ENCODE measurements around the gene GLUD1.
"Not testable (repeated sequence)": the region's sequence is repeated elsewhere in the genome, so short reads cannot be mapped to it uniquely, and the experiment has no call there.

GLUD1 gene

DNA sequence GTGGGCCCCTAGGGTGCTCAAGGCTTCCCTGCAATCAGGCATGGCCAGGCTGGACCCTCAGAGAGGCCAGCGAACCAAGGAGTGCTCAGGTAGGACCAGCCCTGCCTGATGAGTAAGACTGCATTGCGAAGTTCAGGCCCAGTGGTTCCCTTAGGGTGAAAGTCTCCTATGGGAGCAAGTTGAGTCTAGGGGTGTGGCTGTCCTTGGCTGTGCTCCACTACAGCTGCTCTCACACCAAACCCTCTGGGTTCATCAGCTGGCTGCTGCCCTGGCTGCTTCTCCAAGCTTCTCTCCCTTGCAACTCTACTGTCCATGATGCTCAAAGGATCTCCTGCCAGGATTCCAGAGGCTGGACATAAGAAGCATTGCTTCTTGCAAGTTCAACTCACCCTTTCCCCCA, 55.9 kb downstream of the GLUD1 start:
- no peak for DNase-seq

DNA sequence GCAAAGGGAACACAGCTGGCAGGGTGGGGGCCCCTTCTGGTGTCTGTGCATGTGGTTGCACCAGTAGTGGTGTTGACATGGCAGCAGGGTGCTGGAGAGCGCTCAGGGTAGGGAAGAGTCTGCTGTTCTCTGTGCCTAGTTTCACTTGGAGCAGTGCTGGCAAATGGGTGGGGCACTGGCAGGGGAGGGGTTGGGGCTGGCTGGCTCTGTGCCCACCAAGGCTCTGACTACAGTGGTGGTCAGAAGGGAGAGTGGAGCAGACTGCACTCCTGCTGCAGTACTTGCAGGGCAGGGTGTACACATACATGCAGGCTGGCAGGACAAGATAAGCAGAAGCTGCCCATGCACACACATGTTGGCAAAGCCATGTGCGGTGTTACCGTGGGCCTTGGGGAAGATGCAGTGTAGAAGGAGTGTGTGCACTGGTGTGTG, 56.3 kb downstream of the GLUD1 start:
- DNase-seq, result no peak

DNA sequence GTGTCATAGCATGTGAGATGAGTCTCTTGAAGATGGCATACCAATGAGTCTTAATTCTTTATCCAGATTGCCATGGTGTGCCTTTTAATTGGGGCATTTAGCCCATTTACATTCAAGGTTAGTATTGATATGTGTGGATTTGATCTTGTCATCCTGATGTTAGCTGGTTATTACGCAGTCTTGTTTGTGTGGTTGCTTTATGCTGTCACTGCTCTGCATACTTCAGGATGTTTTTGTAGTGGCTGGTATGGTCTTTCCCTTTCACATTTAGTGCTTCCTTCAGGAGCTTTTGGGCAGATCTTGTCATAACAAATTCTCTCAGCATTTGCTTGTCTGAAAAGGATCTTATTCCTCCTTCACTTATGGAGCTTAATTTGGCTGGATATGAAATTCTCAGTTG, 58.0 kb downstream of the GLUD1 start:
- DNase-seq, result no peak

DNA sequence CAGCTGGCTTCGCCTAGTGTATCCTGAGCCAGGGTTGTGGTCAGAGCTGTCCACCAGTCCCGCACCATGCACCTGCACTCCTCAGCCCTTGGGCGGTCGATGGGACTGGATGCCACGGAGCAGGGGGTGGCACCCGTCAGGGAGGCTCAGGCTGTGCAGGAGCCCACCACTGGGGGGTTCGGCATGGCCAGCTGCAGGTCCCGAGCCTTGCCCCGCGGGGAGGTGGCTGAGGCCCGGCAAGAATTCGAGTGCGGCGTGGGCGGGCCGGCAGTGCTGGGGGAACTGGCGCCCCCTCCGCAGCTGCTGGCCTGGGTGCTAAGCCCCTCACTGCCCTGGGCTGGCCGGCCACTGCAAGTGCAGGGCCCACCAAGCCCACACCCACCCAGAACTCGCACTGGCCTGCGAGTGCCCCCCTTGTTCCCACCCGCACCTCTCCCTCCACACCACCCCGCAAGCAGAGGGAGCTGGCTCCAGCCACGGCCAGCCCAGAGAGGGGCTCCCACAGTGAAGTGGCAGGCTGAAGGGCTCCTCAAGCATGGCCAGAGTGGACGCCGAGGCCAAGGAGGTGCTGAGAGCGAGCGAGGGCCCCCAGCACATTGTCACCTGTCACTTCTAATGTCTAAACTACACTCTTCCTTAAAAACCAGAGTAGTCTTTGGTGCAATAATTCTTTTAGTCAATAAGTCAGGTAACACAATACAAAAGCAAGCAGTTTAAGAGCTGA, 63.6 kb downstream of the GLUD1 start:
- DNase-seq, result no peak

DNA sequence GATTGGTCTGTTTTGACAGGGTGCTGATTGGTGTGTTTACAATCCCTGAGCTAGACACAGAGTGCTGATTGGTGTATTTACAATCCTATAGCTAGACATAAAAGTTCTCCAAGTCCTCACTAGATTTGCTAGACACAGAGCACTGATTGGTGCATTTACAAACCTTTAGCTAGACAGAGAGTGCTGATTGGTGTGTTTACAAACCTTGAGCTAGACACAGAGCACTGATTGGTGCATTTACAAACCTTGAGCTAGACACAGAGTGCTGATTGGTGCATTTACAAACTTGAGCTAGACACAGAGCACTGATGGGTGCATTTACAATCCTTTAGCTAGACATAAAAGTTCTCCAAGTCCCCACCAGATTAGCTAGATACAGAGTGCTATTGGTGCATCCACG, 64.2 kb downstream of the GLUD1 start:
- DNase-seq, result not testable (repeated sequence)

DNA sequence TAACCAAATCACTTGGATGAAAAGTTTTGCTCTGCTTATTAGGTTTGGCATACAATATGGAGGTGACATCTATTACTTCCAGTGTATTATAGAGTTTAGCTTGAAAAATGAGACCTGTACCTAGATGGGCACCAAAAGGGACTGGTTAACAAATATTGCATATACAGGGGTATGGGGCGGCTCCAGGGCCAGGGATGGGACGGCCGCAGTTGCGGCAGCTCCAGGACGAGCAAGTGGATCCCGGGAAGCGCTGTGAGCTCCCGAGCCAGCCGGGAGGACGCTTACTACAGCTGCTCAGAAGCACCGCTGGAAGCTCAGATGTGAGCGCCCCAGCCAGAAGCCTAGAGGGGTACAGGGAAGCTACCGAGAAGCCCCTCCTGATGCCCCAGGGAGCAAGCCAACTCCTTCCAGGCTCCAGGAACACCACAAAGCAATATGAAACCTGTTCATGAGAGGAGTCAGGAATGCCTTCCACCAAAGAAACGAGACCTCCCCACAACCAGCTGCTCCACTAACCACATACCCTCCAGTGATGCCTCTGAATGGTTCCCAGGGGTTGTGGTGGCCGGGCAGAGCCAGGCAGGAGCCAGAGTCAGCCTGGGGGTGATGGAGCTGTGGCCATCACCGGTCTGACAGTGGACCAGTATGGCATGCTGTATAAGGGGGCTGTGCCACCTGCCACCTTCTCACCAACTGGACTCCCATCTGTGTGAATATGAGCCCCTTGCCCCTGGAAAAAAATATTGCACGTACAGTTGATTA, 67.7 kb downstream of the GLUD1 start:
- not testable (repeated sequence) for DNase-seq

DNA sequence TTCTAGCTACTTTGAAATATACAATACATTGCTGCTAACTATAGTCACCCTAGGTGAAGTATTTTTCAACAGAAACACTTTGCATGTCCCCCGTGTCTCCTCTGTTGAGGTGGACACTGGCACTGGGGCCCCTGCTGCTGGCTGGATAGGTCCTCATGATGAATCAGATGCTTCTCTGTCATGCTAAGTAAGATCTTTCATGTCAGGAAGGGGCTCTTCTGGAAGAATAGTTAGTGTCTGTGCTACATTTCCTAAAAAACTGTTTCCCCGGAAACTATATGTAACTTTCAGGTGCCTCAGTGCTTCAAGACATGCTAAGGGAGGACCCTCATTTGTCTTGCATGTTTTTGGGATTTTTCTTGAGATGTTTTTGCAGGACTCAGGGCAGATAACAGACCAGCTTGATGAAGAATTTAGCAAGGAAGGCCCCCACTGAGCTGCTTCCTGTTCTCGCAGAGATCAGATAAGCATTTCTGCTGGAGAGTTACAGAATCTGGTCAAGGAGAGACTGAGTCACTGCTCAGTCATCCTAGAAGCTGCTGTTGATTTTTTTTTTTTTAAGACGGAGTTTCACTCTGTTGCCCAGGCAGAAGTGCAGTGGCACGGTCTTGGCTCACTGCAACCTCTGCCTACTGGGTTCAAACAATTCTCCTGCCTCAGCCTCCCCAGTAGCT, 69.2 kb downstream of the GLUD1 start:
- DNase-seq, result not testable (repeated sequence)

DNA sequence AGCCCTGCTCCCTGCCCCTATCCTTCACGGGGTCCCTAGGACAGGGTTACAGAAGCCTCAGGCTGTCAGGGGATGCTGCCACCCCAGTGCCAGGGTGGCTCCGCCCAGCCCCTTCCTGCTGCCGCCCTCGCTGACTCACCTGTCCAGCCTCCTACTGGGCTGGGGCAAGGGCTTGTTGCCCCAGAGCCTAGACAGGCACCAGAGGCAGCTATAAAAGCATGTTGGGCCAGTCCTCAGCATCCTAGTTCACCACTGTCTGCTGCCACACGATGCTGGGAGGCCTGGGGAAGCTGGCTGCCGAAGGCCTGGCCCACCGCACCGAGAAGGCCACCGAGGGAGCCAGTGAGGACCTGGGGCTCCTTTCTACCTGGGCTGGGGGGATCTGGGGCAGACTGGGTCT, 74.6 kb downstream of the GLUD1 start, which contains the start of gene FAM25A:
Gene FAM25A (plus strand): TSS at position 239 of the 400 bp plus-strand sequence. CDS start 31 bp downstream, at position 270.
- not testable (repeated sequence) for DNase-seq

DNA sequence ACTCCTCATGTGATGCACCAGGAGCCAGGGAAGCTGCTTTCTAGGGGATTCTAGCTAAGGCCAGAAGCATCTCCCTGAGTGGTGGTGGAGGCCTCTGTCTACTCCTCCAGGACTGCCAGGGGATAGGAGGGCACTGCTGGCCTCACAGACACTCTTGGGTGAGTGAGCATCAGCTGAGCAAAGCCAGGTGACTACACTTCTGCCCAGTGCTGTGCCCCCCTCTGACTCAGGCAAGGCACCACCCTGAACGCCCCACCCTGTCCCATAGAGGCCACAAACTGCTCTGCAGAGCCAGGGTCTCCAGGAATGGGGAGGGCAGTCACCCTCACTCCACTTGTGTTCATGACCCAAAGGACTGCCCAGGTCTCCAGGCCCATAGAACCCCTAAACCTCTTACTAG, 75.1 kb downstream of the GLUD1 start:
- not testable (repeated sequence) for DNase-seq

DNA sequence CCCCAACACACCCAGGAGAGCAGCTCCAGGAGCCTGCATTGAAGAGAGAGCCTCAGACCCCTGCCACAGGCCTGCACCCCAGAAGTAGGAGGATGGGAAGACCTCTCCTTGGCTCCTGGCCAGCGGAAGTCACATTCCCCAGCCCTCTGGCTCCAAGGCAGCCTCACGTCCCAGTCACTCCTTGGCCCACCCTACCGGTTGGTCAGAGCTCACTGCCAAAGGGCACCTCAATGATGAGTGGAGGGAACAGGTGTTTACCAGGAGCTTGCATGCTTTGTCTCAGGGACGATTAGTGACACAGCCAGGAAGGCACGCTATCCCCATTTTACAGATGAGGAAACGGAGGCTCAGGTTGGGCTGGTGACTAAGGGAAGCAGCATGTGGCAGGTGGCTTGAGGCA, 75.6 kb downstream of the GLUD1 start:
- not testable (repeated sequence) for DNase-seq

DNA sequence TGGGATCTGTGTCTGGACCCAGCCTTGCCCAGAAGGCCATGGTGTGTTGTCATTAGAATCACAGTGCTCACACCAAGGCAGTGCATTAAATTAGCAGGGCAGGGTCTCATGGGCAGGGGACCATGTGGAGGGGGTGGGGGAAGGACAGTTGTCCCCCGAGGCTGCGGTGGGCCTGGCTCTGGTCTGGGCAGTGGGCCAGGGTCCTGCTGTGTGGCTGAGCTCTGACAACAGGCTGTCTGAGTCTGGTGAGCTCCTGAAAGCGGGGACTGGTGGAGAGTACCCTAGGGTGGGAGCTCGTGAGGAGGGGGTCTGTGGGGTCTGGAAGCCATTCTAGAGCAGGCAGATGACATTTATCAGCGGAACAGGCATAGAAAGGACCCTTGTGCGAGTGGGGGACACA, 76.5 kb downstream of the GLUD1 start:
- DNase-seq, result not testable (repeated sequence)

DNA sequence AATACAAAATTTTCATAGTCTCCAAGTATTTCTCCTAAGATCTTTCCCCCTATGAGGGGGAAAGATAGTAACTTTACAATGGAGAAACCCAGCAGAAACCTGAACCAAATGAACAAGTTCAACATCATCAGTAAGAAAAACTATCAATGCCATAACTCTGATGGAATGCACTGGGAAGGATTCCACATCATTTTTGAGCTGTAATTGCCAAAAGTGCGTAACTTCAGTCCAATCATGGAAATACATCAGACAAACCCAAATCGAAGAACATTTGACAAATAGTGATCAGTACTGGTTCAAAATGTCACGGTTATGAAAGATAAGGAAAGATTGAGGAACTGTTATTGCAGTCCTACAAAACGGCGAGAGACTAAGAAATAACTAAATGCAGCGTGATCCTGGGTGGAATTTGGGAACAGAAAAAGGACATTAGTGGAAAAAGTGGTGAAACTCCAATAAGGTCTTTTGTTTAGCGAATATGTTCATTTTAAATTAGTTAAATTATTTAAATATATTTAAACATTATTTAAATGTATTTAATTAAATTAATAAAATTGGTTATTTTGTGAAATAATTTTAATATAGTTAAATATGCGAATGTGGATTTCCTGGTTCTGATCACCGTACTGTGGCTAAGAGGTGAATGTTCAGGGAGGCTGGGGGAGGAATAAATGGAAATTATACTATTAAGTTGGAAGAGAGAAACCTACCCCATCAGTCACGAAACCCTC, 79.5 kb downstream of the GLUD1 start:
- not testable (repeated sequence) for DNase-seq

DNA sequence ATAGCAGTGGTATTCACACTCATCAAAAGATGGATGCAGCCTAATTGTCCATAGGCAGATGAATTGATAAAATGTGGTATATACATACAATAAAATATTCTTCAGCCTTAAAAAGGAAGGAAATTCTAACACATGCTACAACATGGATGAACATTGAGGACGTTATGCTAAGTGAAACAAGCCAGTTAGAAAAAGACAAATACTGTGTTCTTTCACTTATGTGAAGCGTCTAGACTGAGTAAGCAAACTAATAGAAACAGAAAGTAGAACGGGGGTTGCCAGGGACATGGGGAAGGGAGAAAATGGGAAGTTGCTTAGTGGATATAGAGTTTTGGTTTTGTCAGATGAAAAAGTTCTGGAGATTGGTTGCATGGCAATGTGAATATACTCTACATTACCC, 81.1 kb downstream of the GLUD1 start:
- not testable (repeated sequence) for DNase-seq

DNA sequence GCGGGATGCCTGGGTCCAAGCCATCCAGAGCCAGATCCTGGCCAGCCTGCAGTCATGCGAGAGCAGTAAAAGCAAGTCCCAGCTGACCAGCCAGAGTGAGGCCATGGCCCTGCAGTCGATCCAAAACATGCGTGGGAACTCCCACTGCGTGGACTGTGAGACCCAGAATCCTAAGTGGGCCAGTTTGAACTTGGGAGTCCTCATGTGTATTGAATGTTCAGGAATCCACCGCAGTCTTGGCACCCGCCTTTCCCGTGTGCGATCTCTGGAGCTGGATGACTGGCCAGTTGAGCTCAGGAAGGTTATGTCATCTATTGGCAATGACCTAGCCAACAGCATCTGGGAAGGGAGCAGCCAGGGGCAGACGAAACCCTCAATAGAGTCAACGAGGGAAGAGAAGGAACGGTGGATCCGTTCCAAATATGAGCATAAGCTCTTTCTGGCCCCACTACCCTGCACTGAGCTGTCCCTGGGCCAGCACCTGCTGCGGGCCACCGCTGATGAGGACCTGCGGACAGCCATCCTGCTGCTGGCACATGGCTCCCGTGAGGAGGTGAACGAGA, 85.4 kb downstream of the GLUD1 start:
- not testable (repeated sequence) for DNase-seq

DNA sequence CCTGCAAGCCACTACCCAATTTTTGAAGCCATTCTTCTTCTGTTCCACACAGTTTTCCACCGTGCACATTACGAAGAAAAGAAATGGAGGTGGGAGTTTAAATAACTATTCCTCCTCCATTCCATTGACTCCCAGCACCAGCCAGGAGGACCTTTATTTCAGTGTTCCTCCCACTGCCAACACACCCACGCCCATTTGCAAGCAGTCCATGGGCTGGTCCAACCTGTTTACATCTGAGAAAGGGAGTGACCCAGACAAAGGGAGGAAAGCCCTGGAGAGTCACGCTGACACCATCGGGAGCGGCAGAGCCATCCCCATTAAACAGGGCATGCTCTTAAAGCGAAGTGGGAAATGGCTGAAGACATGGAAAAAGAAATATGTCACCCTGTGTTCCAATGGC, 86.3 kb downstream of the GLUD1 start:
- not testable (repeated sequence) for DNase-seq

DNA sequence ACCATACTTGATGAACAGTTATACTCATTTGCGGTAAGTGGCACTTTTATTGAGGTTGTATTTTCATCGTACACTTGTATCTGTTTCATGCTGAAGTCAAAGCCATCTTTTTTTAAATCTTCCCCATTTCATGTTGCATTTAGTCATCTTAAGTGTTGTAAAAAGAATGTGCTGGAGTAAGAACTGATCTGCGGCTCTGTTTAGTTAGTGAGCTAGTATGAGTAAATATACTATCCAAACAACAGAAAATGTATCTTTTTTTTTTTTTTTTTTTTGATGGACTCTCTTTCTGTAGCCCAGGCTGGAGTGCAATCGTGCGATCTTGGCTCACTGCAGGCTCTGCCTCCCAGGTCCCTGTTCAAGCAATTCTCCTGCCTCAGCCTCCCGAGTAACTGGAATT, 87.0 kb downstream of the GLUD1 start:
- DNase-seq, result not testable (repeated sequence)

DNA sequence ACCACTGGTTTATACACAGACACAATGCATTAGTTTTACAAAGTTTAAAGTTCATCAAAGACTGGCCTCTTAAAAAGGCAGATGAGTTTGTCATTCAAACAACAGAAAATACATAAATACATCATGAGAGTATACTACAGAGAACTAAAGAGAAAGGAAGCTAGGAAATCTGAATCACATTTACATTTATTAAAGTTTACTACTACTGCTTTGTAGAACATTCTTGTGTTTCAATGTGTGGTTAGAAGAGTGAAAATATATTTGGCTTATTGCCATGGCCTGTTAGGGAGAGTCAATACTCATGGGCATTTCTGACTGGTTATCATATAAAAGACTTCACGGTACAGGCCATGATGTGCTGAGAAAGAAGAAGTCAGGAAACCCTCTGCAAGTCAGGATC, 87.5 kb downstream of the GLUD1 start:
- DNase-seq, result not testable (repeated sequence)

DNA sequence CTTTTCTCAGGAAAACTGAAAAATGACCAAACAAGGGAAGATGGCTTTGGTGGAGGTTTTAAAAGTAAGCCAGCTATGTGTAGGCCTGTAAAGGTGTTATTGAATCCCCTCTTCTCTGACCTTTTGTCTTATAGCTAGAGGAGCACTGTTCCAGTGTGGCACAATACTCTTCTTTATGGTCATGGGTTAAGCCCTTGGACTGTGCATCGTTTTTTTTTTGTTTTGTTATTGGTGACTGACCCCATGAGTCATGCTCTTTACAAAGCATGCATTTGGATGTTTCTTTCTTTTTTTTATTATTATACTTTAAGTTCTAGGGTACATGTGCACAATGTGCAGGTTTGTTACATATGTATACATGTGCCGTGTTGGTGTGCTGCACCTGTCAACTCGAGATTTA, 94.2 kb downstream of the GLUD1 start:
- no peak for DNase-seq
